MCF 10A (cell line): ENCODE results near the gene KDM3B. TPM values are rescaled to one million over a fixed set of nuclear protein-coding genes. Genes with fewer than 3 reads are reported as not detected.

Experiments used
- BruUV-seq: library from RNA; stranded (reverse); fragments of 400-500 nt; replicated peaks from 2 replicates; lab custom pipeline; 2021; lab: Mats Ljungman, UMichigan
- CTCF ChIA-PET: fragments of 300-600 bp; sonication (Branson Sonifier 250); formaldehyde crosslinking; extraction: SDS; loops from one replicate; lab custom pipeline; 2021; ENCODE audit warnings: antibody characterized with exemption, inconsistent platforms; lab: Yijun Ruan, JAX
- POLR2A ChIA-PET: fragments of 300-600, 350-650 bp; sonication (Branson Sonifier 250); formaldehyde crosslinking; extraction: SDS; loops from one replicate; lab custom pipeline; 2020; ENCODE audit warnings: antibody characterized with exemption, inconsistent platforms; lab: Yijun Ruan, JAX
- DNase-seq: peaks from one replicate; pipeline ENCODE4 v3.0.0-alpha.2; 2018; ENCODE audit not compliant: unreplicated experiment
- H3K27ac Mint-ChIP-seq: one replicate; pipeline ENCODE4 v1.8.0; 2022; ENCODE audit warnings: mild to moderate bottlenecking, low read depth, mixed read lengths; ENCODE audit not compliant: unreplicated experiment
- H3K27me3 Mint-ChIP-seq: one replicate; pipeline ENCODE4 v1.8.0; 2022; ENCODE audit warnings: mixed read lengths; ENCODE audit not compliant: insufficient read depth, unreplicated experiment
- H3K36me3 Mint-ChIP-seq: one replicate; pipeline ENCODE4 v1.8.0; 2022; ENCODE audit warnings: mild to moderate bottlenecking, moderate library complexity, mixed read lengths; ENCODE audit not compliant: insufficient read depth, unreplicated experiment
- H3K4me1 Mint-ChIP-seq: one replicate; pipeline ENCODE4 v1.8.0; 2022; ENCODE audit warnings: mixed read lengths; ENCODE audit not compliant: insufficient read depth, unreplicated experiment
- H3K4me3 Mint-ChIP-seq: one replicate; pipeline ENCODE4 v1.8.0; 2022; ENCODE audit warnings: mild to moderate bottlenecking, moderate library complexity, mixed read lengths; ENCODE audit not compliant: unreplicated experiment
- H3K9me3 Mint-ChIP-seq: one replicate; pipeline ENCODE4 v1.8.0; 2022; ENCODE audit warnings: mixed read lengths; ENCODE audit not compliant: unreplicated experiment
- CTCF ChIP-seq: fragments of 200-600 bp; IDR thresholded peaks from one replicate; pipeline ENCODE4 v1.8.0; 2022; ENCODE audit warnings: antibody characterized with exemption, mild to moderate bottlenecking; ENCODE audit not compliant: unreplicated experiment
- intact Hi-C: fragments of 100-400 bp; cut with micrococcal nuclease; formaldehyde crosslinking; loops from 2 replicates; pipeline ENCODE4 v1.14.1; 2022
- total RNA-seq: library from RNA; stranded (reverse); gene quantifications from 2 replicates; pipeline ENCODE4 v1.2.3, GENCODE V29; 2022

KDM3B gene
- total RNA-seq, 1 experiment from 2014 or later, result 57.8 TPM

GRCh38 chr5:138441221-138441620, 88.7 kb downstream of the KDM3B start:
- no peaks in the 10 kb centered on the region for H3K27me3 Mint-ChIP-seq
- H3K36me3 Mint-ChIP-seq, result peaks cover 23% of the 10 kb centered on the region
- no peak for TF ChIP-seq CTCF
- CTCF ChIA-PET, result interaction anchor here (0.6 to 1.3 kb wide), 4 partner anchors 62 to 358 kb away, joined by 3 to 5 read pairs (median 3); no protein-coding TSS in a partner anchor
- no TSS peak for BruUV-seq
- no peak overlapping the region for H3K27ac Mint-ChIP-seq
- no peak overlapping the region for H3K4me3 Mint-ChIP-seq
- H3K9me3 Mint-ChIP-seq, result no peaks in the 10 kb centered on the region
- H3K4me1 Mint-ChIP-seq, result peaks cover 19% of the 10 kb centered on the region
- DNase-seq, result no peak
- POLR2A ChIA-PET, result interaction anchor here (0.6 to 1.0 kb wide), 2 partner anchors 102 to 236 kb away, joined by 3 read pairs; partner anchors contain the start of gene ETF1
- intact Hi-C loops, result no loop called here

- DNase-seq, result no peak
- no peak for TF ChIP-seq CTCF
- H3K27ac Mint-ChIP-seq, result no peak overlapping the region
- intact Hi-C loops, result no loop called here
- H3K27me3 Mint-ChIP-seq, result no peaks in the 10 kb centered on the region
- CTCF ChIA-PET, result interaction anchor here (0.6 to 12.2 kb wide), 8 partner anchors 14 to 1346 kb away, joined by 3 to 187 read pairs (median 3); partner anchors contain the start of gene EGR1
- POLR2A ChIA-PET, result interaction anchor here (0.6 to 1.3 kb wide), 3 partner anchors 60 to 102 kb away, joined by 3 to 4 read pairs (median 3); partner anchors contain the start of gene ETF1
- H3K4me3 Mint-ChIP-seq, result no peak overlapping the region
- no peaks in the 10 kb centered on the region for H3K9me3 Mint-ChIP-seq
- H3K36me3 Mint-ChIP-seq, result no peaks in the 10 kb centered on the region
- no TSS peak for BruUV-seq
- H3K4me1 Mint-ChIP-seq, result peaks cover 4% of the 10 kb centered on the region
Measured at GRCh38 chr5:138444078-138444773, 91.7 kb downstream of the KDM3B start.

DNA sequence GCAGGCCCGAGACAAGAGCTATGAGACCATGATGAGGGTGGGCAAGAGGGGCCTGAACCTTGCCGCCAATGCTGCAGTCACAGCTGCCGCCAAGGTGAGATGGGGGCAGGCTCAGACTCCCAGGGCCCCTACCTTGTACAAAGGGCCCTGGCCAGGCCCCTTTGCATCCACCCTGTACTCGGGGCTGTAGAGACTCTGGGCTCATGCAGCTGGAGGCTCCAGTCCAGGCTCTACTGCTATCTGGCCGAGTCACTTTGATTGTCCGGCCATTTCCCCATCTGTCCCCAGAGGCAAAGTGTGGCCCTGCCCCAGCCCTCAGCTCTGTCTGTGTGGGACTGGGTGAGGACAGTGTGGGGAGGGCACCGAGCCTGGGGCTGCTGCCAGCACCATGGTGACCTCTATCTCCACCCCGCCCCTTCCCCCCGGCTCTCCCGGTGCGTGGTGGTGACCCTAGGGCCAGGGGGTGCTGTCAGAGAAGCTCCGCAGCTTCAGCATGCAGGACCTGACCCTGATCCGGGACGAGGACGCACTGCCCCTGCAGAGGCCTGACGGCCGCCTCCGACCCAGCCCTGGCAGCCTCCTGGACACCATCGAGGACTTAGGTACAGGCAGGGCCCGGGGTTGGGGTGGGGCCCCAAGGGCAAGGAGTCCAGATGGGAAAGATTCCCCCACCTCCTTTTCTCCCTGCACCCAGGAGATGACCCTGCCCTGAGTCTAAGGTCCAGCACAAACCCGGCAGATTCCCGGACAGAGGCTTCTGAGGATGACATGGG, 92.5 kb downstream of the KDM3B start:
- Mint-ChIP-seq H3K27ac (no peak overlapping the region), H3K4me1 (peaks cover 9% of the 10 kb centered on the region), H3K36me3 (no peaks in the 10 kb centered on the region), H3K27me3 (no peaks in the 10 kb centered on the region), H3K9me3 (no peaks in the 10 kb centered on the region), H3K4me3 (no peak overlapping the region)
- no peak for TF ChIP-seq CTCF
- no TSS peak for BruUV-seq
- ChIA-PET CTCF (interaction anchor here (0.6 to 12.2 kb wide), 7 partner anchors 17 to 899 kb away, joined by 3 to 187 read pairs (median 4); partner anchors contain the start of gene EGR1), POLR2A (interaction anchor here (0.6 to 1.3 kb wide), 3 partner anchors 60 to 101 kb away, joined by 3 to 4 read pairs (median 3); partner anchors contain the start of gene ETF1)
- no peak for DNase-seq
- intact Hi-C loops, result no loop called here
